PC-3 (cell line): ENCODE data around the gene MYO16.

Experiments used
- CTCF ChIP-seq: fragments of 300-600 bp; sonication (generic); conservative IDR thresholded peaks from 2 replicates; pipeline ENCODE4 v1.5.1; 2017; ENCODE audit warnings: antibody characterized with exemption, low read depth, mild to moderate bottlenecking, low read length
- EZH2 ChIP-seq: fragments of 300-600 bp; sonication (generic); IDR thresholded peaks from one replicate; pipeline ENCODE4 v1.6.1; 2017; ENCODE audit warnings: antibody characterized with exemption, mild to moderate bottlenecking, low read length; ENCODE audit not compliant: unreplicated experiment
- EZH2phosphoT487 ChIP-seq: fragments of 300-600 bp; sonication (generic); IDR thresholded peaks from 2 replicates; pipeline ENCODE4 v1.6.1; 2018; ENCODE audit warnings: mild to moderate bottlenecking, antibody characterized with exemption, low read length, borderline replicate concordance

GRCh38 chr13:108779308-108779707, 149.9 kb downstream of the MYO16 start:
- TF ChIP-seq EZH2 (no peak), CTCF (no peak), EZH2phosphoT487 (no peak)
